ENCODE results near the gene CGB3. TPM values are rescaled to one million over a fixed set of nuclear protein-coding genes. Genes with fewer than 3 reads are reported as not detected.

The CGB3 gene
- total and polyA plus RNA-seq, 10 of the 15 experiments (the other 5 are each of a cell fraction or from before 2014, with no cell fraction given) = not detected

DNA sequence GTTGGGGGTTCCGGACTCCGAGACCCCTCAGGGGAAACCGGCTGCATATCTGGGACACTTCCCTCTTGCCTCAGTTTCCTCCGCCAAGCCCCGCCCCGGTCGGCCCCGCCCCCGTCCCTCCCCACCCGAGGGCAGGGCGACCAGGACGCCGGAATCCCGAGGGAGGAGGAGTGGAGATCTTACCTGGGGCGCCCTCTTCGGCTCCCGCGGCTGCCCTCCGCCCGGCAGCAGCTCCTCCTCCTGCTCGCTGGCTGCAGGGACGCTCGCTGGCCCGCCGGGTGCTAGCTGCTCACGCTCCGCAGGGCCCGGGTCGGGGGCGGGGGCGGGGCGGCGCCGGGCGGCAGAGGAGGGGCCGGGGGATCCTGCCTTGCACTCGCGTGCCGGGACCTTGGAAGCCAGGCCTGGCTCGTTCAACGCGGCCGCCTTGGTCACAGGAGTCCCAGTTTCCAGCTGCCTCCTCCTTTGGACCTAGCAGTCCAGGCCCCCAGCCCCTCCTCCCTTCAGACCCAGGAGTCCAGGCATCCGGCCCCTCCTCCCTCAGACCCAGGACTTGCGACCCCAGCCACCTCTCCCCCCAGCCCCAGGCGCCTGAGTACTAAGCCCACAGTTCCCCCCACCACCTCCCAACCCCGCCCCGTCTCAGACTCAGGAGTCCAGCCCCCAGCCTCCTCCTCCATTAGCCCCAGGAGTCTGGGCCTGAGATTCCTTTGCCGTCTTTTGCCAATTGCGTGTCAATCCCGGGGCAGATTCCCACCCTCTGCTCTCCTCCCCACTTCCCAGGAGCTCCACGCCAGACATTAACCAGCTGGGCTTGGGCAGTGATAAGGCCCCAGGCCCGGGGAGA lies 40.9 kb upstream of the CGB3 start, which contains the start of gene NTF4:
TSS of gene NTF4 (minus strand) at position 51 of the 844 bp plus-strand sequence. CDS start 2,821 bp downstream, outside the sequence.
- no peak within 1 kb of the TSS for H2AFZ ChIP-seq (ENCODE audit: control insufficient read depth, low read depth, low read length)
- no peaks in the 10 kb centered on the region for H3K79me2 ChIP-seq (ENCODE audit: control insufficient read depth, insufficient read depth, low read length)
- DNase-seq (ENCODE audit: low read depth, low spot score) = no peak
- in situ Hi-C loops (cut with MboI) (no loop called here), intact Hi-C loops (cut with micrococcal nuclease; ENCODE audit: unreplicated experiment) (no loop called here)
- no peaks in the 10 kb centered on the region for H3K9me3 ChIP-seq (replicated peaks; ENCODE audit: control insufficient read depth, insufficient read depth, low read length)
- peaks cover 2 to 3% of the 10 kb centered on the region in 2 experiments for H3K27me3 ChIP-seq (replicated peaks in 1 of 2; ENCODE audit: control insufficient read depth in 2 of 2, insufficient read depth in 2 of 2, low read length in 1 of 2)
- RAD21 ChIA-PET (ENCODE audit: unreplicated experiment) = interaction anchor here (0.6 kb wide), 1 partner anchor 299 kb away, joined by 3 read pairs; no protein-coding TSS in a partner anchor
- H3K36me3 ChIP-seq (ENCODE audit: control insufficient read depth in 2 of 2, insufficient read depth in 2 of 2, low read length in 1 of 2) = no peaks in the 10 kb centered on the region
- no peak within 1 kb of the TSS for H3K4me3 ChIP-seq
- WGBS (ENCODE audit: insufficient coverage, insufficient replicate concordance, low lambda C conversion rate, missing lambda C conversion rate) = 8% methylated on average over 7 of the region's 53 CpGs
- ATAC-seq = peak; percentile 48
- no peak within 1 kb of the TSS for H3K27ac ChIP-seq (ENCODE audit: control insufficient read depth, insufficient read depth)
- no peaks in the 10 kb centered on the region for H3K4me1 ChIP-seq (ENCODE audit: control insufficient read depth, insufficient read depth, low read length)
- CTCF ChIA-PET = interaction anchor here (1.1 kb wide), 1 partner anchor 33 kb away, joined by 3 read pairs; no protein-coding TSS in a partner anchor
- POLR2A ChIA-PET = no interaction called here
- no peak within 1 kb of the TSS for H3K4me2 ChIP-seq (ENCODE audit: control insufficient read depth, insufficient read depth)
- no peak within 1 kb of the TSS for H3K9ac ChIP-seq (ENCODE audit: control insufficient read depth, insufficient read depth, low read length)
- no TSS peak for BruUV-seq (replicated peaks)
- no peak for FAIRE-seq
- no peaks in the 10 kb centered on the region for H4K20me1 ChIP-seq (ENCODE audit: control insufficient read depth, insufficient read depth)
- SMC1A ChIA-PET (ENCODE audit: uncharacterized antibody, unreplicated experiment) = no interaction called here
- TF ChIP-seq SUPT20H (IDR thresholded peaks at IDR 0.05; ENCODE audit: borderline replicate concordance, control insufficient read depth, low read depth, low read length) (no peak), KLF5 (IDR thresholded peaks at IDR 0.05; ENCODE audit: partially characterized antibody) (no peak), TCF12 (IDR thresholded peaks at IDR 0.05; ENCODE audit: low read depth, low read length) (no peak), WRNIP1 (IDR thresholded peaks at IDR 0.05; ENCODE audit: borderline replicate concordance, low read depth, low read length) (no peak), LARP7 (IDR thresholded peaks at IDR 0.05) (no peak), NBN (IDR thresholded peaks at IDR 0.05) (no peak), POU2F2 (IDR thresholded peaks at IDR 0.05; ENCODE audit: borderline replicate concordance, low read depth, low read length) (no peak), MEF2A (IDR thresholded peaks at IDR 0.05; ENCODE audit: insufficient read depth, low read depth, low read length) (no peak), YBX1 (IDR thresholded peaks at IDR 0.05) (no peak), CREM (IDR thresholded peaks at IDR 0.05; ENCODE audit: low read depth) (no peak), MTA3 (IDR thresholded peaks at IDR 0.05; ENCODE audit: borderline replicate concordance, low read length) (no peak), FOXM1 (IDR thresholded peaks at IDR 0.05; ENCODE audit: low read depth, low read length) (no peak), RCOR1 (conservative IDR thresholded peaks at IDR 0.05; ENCODE audit: low read depth, low read length) (no peak), BHLHE40 (IDR thresholded peaks at IDR 0.05; ENCODE audit: borderline replicate concordance in 1 of 2, low read depth in 2 of 2, low read length in 1 of 2) (no peak), FOXK2 (IDR thresholded peaks at IDR 0.05) (no peak)
- TF ChIP-seq, protein P1, sequence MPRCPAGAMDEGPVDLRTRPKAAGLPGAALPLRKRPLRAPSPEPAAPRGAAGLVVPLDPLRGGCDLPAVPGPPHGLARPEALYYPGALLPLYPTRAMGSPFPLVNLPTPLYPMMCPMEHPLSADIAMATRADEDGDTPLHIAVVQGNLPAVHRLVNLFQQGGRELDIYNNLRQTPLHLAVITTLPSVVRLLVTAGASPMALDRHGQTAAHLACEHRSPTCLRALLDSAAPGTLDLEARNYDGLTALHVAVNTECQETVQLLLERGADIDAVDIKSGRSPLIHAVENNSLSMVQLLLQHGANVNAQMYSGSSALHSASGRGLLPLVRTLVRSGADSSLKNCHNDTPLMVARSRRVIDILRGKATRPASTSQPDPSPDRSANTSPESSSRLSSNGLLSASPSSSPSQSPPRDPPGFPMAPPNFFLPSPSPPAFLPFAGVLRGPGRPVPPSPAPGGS (IDR thresholded peaks at IDR 0.05; ENCODE audit: borderline replicate concordance, insufficient read depth, low read depth, low read length, poor library complexity, severe bottlenecking) = no peak
- TF ChIP-seq, protein P2, sequence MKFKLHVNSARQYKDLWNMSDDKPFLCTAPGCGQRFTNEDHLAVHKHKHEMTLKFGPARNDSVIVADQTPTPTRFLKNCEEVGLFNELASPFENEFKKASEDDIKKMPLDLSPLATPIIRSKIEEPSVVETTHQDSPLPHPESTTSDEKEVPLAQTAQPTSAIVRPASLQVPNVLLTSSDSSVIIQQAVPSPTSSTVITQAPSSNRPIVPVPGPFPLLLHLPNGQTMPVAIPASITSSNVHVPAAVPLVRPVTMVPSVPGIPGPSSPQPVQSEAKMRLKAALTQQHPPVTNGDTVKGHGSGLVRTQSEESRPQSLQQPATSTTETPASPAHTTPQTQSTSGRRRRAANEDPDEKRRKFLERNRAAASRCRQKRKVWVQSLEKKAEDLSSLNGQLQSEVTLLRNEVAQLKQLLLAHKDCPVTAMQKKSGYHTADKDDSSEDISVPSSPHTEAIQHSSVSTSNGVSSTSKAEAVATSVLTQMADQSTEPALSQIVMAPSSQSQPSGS (IDR thresholded peaks at IDR 0.05; ENCODE audit: low read length) = no peak
- TF ChIP-seq, protein P3, sequence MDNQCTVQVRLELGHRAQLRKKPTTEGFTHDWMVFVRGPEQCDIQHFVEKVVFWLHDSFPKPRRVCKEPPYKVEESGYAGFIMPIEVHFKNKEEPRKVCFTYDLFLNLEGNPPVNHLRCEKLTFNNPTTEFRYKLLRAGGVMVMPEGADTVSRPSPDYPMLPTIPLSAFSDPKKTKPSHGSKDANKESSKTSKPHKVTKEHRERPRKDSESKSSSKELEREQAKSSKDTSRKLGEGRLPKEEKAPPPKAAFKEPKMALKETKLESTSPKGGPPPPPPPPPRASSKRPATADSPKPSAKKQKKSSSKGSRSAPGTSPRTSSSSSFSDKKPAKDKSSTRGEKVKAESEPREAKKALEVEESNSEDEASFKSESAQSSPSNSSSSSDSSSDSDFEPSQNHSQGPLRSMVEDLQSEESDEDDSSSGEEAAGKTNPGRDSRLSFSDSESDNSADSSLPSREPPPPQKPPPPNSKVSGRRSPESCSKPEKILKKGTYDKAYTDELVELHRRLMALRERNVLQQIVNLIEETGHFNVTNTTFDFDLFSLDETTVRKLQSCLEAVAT (IDR thresholded peaks at IDR 0.05) = no peak

Measured in GM12878 (cell line).